Stimulated activated CD4-positive, alpha-beta T cell treated with anti-CD3 and anti-CD28 coated beads, TNF-alpha, amount 100 ng/mL, for 48 hours (primary cell): ENCODE results near the gene TCEA2.
A peak's percentile ranks its signal among the peaks of the same experiment; 100 is the strongest.

ENCODE experiments used
- DNase-seq, 3 donors: peaks; one replicate each; pipeline ENCODE4 v3.0.0-alpha.2; 2020; ENCODE audit warnings: low read depth in 3 of 3

TCEA2 gene

GRCh38 chr20:64049060-64049877 lies 13.7 kb upstream of the TCEA2 start, which contains the start of gene SOX18:
Gene SOX18, minus strand, starts transcription at chr20:64049639. Its CDS starts 123 bp downstream, at chr20:64049516.
- DNase-seq: no peak

DNA sequence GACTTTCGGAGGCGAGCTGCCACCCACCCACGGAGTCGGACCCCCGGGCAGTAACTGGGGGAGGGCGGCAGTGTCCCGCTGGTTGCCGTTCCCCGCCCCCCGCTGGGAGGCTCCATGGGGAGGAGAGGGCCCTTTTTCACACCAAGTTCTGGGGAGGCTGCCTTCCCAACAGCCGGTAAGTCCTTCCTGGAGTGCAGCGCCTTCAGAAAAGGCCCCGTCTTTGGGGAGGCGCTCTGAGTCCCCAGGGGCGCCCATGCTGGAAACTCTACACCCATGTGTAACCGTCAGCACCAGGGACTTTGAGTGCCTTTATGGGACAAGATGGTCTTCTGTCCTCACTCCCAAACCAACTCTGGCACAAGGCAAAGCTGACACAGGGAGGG lies 13.1 kb upstream of the TCEA2 start:
- DNase-seq: no peak

DNA sequence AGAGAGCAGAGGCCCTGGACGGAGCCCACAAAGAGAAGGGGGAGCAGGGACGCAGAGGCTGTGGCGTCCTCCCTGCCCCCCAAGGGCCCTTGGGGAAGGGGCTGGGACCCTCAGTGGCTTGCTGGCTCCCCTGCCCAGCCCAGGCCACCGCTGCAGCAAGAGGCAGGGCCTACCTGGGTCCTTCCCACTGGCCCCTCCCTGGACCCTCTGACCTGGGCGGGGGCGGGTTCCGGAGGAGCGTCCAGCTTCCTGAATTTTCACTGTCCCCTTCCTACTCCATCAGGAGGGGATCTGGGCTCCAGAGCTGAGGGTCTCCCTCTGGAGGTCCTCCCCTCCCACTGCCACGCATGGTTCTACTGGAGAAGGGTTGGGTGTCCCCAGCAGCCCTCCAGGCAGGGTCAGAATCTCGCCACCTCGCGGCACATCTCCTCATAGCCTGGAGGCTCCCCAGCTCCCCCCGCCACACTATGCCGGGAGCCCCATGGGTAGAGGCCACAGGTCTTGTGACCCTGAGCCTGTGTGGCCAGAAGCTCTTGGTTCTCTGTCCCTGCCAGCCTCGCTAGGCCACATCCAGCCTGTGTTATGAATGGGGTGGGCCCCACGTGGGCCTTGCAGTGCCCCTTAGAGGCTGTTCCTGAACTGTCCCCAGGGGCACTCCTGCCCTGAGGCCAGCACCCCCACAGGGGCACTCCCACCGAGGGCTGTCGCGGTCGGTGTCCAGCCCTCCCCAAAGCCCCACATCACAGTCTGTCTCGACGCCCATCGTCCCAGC lies 12.6 kb upstream of the TCEA2 start:
- no peak for DNase-seq

GRCh38 chr20:64051033-64051452 lies 12.0 kb upstream of the TCEA2 start:
- no peak for DNase-seq

DNA sequence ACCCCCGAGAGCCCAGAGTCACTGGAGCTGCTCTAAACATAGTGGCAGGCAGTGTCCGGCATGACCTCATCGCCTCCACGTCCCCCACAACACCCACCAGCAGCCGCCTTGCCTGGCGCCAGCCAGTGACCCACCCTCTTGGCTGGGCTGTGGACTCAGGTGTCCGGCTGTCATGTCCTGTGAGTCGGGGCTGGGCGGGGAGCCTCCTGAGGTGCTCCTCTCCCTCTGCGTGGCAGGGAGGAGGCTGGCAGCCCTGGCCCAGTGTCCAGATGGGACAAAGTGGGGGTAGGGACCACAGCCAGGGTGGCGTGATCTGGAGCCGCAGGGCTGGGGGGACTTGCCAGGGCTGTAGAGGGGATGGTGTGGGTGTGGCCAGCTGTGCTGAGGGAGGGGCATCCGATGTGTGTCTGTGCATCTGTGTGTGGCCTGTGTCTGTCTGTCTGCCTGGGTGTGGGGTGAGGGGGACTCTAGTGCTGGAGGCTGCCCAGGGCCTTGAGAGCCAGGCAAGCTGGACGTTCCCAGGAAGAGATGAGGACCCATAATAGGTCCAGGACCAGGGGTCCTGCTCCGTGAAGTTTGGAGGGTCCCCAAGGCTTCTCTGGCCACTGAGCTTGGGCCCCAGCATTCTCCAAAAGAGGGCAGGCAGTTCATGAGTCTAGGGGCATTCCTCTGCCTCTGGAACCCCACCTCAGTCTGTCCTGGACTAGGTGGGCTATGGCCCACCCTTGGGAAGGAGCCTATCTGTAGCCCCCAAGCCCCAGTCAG lies 11.3 kb upstream of the TCEA2 start:
- no peak for DNase-seq

DNA sequence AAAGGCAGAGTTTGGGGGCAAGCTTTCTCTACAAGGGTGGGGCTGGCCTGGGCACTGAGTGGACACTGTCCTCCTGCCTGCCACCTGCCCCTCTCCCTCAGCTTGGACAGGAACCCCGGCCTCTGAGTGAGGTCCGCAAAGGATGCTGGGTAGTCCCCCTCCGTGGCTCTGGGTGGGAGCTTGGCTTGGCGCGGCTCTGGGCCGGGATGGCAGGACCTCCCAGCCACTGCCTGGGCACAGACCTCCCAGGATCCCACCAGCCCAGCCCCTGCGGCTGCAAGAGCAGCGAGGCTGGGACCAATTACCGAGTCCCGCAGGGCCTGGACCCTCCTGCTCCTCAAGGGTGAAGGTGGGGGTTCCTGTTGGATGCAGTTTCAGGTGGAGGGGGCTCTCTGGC lies 10.7 kb upstream of the TCEA2 start:
- DNase-seq: no peak

- DNase-seq: no peak
Measured at GRCh38 chr20:64052987-64053840, 9.8 kb upstream of the TCEA2 start.

DNA sequence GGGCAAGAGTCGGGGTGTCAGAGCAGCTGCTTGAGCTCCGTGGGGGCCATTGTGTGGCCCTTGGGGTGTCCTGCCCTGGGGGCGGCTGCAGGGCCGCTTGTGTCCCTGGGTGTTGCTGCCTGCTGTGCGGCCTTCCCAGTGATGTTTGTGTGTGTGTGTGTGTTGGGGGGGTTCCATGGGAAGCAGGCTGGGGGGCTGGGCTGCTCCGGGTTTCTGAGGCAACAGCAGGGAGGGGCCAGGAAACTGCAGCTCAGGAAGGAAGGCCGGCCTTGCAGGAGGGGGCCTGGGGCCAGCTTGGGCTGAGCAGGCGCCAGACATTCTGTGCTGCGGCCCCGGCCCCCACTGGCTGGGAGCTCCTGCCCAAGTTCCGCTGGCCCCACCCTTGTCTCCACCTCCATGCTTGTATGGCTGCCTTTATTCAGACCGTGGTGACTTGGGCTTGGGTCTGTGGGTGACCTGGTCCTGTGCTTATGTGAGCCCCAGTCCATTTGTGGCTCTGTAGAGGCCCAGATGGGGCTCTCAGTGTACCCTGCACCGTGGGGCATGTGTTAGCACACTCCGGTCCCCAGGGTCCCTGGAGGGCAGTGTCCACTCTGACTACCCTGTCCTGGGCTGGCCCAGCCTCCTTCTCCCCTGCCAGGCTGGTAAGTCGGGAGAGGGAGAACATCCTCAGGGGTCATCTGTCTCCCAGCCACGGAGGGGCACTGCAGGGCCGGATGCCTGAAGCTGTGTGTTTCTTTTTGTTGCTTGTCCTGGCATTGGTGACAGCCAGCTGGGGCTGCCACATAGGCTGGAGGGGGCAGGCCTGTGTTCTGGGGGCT lies 8.9 kb upstream of the TCEA2 start:
- DNase-seq: no peak

GRCh38 chr20:64055396-64055892 lies 7.6 kb upstream of the TCEA2 start:
- no peak for DNase-seq

- DNase-seq: no peak
Measured at GRCh38 chr20:64055893-64056638, 6.9 kb upstream of the TCEA2 start.

DNA sequence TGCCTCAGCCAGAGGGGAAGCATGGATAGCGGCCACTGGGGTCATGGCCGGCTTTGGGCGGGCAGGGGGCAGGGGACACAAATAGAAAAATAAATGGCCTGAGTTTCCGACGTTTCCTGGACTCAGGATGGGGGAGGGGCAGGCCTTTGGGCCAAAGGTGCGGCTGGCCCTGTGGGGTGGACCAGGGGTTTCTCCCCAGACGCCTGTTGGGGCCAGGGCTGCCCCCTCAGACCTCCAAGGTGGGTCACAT lies 6.4 kb upstream of the TCEA2 start:
- no peak for DNase-seq

DNA sequence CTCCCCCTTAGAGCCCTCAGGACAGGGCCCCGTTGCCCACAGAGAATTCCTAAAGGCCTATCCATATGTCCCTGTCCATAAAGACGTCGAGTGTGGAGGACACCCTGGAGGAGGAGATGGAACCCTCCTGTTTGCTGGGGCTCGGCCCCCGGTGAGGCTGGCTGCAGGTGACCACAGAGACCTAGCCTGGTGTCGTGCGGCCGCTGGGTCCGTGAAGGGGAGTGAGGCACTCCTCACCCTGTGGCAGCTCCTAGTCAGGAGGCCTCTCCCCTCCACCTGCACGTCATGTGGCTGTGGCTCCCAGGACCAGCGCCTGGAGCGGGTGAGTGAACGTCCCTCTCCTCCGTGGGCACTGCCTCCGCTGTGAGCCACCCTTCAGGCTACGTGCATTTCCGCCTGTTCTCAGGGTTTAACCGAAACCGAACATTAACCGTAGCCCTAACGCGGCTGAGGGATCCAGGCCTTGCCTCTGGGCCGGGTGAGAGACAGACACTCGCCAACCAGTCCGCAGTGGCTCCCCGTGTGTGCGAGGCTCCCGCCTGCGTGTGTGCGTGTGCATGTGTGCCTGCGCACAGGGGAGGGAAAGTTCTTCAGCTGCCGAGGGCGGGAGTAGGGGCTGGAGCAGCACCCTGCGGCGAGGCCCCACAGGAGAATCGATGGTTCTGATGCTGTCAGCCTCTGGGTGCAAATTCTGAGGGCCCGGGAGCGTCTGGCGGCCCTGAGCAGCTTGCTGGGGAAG lies 5.9 kb upstream of the TCEA2 start:
- DNase-seq: no peak

DNA sequence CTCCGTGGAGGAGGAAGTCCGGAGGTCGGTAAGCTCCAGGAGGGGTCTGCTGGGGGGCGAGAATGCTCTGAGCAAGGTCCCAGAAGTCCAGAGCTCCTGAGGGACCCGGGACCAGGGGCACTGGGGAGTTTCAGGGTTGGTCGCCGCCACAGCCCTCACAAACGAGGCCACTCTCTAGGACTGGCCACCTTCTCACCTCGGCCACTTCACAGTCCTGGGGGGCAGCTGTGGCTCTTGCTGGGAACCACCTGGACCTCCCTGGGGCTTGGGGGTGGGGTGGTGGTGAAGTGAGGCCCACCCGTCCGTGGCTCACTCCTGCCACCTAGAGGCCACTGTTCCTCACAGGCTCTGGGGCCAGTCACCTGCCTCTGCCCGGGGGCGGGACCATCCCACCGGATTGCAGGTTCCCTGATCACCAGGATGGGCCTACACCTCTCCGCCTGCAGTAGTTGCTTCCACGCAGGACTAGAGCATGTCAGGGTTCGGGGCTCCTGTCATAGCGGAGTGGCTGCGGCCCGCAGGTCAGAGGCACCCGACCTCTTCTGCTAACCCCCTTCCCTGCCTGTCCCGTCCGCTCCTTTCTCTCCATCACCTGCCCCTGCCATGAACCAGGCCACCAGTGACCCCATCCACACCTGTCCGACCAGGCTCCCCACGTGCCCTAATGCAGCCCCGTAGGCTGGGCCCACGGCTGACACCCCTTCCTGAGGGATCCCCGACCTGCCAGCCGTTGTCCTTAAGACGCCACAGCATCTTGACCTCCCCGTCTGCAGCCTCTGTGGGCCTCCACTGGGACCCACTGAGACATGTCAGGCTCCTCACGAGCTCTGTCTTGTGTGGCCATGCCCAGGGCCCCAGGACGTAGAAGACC lies 5.1 kb upstream of the TCEA2 start:
- peak; percentile 66 to 90 (median 81) for DNase-seq

DNA sequence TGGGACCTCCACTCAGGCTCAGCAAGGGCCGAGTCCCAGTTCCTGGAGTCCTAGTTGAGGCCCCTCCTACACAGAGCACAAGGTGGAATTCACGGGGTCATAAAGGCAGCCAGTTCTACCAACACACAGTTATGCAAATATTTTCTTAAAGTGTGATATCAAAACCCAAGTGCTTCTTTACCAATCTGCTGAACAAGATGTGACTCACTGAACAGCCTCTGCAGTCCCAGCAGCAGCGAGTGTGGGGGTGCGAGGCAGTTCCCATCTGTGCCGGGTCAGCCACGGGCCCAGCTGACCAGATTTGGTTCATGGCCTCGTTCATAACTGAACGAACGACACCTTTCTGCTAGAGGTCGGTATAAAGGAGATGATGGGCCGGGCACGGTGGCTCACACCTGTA lies 4.5 kb upstream of the TCEA2 start:
- DNase-seq: no peak

GRCh38 chr20:64062276-64062595 lies 762 bp upstream of the TCEA2 start:
- DNase-seq: no peak

DNA sequence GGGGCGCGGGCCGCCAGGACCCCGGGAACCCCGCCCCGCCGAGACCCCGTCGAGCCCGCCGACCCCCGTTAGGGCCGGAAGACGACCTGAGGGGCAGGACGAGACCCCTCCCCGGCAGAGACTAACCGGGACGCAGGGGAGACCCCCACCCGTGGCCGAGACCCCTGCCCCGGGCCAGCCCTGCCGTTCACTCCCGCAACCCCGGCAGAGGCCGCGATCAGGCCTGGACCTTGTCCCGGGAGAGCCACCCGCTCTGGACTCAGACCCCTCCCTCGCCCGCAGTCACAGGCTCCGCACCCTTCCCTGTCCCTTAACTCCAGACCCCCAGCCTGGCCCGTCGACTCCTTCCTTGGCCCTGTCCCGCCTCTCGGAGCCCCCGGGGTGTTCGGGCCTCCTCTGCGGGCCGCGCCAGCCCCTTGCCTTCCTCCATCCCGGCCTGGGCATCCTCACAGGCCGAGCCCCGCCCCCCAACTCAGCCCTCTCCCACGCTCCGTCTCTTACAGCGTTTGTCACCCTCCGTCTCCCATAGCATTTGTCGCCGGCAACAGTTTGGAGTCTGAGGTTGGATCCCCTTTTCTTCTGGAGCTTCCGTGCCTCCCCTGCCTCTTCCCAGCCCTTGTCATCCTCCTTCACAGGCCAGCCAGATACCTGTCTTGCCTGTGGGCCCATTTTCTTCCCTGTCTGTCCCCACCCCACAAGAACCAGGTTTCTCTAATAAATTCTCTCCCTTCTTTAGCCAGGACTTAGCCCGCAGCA lies 569 bp downstream of the TCEA2 start:
- DNase-seq: peak in 1 of 3 donors; percentile 58

GRCh38 chr20:64064145-64064698 lies 1.2 kb downstream of the TCEA2 start:
- DNase-seq: no peak
